NCI-H748 (cell line): ENCODE measurements around the gene MYO18B.

Experiments used
- DNase-seq: peaks from one replicate; lab custom pipeline; 2025; ENCODE audit not compliant: unreplicated experiment; lab: John Stamatoyannopoulos, UW

MYO18B gene

DNA sequence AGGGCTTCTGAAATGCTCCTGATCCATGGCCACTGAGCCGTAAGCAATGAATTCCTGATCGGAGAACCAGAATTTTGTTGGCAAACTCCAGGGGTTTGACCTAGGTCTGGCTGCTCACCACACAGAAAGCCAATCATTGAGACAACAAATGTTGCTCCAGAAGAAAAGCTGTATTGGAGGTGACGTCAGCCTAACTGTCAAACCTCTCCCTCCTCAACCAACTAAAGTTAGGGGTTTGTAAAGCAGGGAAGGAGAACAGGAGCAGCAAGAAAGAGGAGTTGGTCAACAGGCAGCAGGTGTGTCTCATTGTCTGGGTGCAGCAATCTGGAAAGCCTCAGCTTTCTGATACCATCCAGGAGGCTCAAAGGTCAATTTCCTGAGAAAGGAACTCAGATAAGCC, 293.5 kb downstream of the MYO18B start:
- DNase-seq: no peak

DNA sequence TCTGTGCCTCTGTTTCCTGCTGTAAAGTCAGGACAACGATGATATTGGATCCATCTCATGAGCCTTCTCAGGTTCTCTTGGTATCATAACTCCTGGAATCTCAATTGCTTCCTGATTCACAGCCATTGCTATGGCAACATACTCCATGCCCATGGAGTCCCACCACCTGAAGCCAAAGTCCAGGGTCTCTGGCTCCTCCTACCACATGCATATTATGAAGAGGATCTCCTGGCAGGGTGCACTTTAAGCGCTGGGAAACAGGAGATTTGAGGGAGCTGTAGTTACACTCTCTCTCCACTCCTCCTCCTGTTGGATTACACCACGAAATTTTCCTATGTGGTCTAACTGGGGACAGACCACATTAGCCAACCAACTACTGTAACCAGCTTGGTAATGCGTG, 296.4 kb downstream of the MYO18B start:
- DNase-seq: peak; percentile 16

DNA sequence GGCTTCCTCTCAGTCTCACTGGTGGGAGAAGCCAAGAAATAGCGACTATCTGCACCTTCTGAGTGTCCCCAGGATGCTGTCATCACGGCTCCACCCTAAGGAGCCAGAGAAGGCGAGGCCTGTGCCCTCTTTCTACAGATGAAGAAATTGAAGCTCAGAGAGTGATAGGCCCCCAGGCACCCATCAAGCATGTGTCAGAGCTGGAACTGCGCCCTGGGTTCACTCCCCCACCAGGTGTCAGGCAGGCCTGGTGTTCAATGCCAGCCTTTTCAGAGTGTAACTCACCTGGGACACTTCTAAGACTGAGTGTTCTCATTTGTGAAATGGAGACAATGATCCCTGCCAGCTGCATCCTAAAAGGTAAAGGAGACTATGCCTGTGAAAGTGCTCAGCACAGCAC, 299.9 kb downstream of the MYO18B start:
- DNase-seq: no peak

DNA sequence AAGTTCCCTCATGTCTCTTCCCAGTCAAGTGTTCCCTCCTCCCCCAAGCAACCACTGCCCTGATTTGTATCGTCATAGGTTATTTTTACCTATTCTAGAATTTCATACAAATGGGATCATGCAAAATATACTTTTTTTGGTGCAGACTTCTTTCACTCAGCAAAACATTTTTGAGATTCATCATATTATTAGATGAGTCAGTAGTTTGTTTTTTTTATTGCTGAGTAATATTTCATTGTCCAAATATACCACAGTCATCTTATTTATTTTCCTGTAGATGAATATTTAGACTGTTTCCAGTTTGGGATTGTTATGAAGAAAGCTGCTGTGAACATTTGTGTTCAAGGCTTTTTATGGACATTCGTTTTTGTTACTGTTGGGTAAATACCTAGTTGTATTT, 301.0 kb downstream of the MYO18B start:
- no peak for DNase-seq

GRCh38 chr22:26045051-26045450, 303.1 kb downstream of the MYO18B start:
- peak; percentile 82 for DNase-seq

DNA sequence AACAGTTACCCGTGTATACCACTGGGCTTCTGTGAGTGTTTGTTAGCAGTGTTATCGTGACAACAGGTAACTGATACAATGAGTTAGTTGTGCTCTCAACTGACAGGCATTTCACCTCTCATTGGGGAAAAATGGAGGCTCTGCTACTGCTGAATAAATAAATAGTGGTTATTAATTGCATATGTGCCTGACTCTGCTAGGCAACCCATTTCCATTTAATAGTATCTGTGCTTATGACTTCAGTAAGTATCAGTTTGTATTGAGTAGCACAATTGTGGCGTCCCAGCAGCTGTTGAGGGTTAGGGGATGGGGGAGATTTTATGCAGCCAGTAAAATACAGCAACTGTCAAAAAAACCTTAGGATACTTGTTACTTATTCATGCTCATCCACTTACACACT, 303.9 kb downstream of the MYO18B start:
- DNase-seq: peak; percentile 93

DNA sequence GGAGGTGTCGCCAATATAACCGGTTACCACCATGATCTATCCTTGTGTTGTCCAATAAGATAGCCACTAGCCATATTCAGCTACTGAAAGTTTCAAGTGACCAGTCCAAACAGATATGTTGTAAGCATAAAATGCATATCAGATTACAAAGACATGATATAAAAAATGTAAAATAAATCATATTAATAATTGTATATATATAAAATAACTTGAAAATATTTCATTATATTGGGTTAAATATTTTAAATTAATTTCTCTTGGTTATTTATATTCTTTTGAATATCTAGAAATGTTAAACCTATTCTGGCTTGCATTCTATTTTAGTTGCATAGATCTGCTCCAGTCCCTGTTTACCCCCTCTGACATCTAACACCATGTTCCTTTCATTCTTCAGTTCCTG, 305.5 kb downstream of the MYO18B start:
- no peak for DNase-seq

DNA sequence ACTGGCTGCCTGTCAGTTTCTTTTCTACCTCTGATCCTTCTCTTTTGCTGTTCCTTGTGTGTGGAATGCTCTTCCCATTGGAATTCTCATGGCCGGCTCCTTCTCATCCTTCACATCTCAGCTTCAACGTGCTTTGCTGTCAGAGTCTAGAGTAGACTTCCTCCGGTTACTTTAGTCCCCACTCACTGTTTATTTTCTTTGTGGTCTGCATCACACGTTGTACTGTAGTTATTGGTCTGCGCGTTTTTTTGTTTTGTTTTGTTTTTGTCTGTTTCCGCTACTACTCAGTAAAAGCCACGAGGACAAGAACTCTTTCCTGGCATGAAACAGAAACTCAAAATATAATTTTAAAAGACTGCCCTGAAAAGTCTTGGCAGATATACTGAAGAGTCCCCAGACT, 305.9 kb downstream of the MYO18B start:
- no peak for DNase-seq

GRCh38 chr22:26050079-26050478, 308.1 kb downstream of the MYO18B start:
- no peak for DNase-seq

DNA sequence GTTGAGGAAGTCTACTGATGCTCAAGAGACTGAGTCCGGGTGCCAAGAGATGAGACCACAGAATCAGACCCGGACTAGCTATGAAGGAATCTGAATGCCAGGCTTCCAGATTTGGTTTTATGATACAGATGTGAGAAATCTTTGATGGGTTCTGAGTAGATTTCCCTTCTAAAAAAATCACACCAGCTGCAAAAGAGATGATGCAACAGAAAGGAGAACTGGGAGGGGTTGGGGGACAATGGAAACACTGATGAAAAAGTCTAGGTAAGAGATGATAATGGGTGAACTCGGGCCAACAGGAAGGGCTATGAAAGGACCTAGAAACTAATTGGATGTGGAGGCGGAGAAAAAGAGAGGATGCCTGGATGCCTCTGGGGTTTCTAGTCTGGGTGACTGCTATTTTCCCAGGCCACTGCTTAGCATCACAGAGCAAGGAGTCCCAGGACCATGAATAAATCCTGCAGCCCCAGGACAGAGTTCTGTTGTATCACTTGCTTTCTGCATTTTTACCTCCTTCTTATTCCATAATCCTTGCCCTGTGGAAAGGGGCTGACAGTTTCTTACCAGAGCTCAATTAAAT, 311.8 kb downstream of the MYO18B start:
- DNase-seq: peak; percentile 54

DNA sequence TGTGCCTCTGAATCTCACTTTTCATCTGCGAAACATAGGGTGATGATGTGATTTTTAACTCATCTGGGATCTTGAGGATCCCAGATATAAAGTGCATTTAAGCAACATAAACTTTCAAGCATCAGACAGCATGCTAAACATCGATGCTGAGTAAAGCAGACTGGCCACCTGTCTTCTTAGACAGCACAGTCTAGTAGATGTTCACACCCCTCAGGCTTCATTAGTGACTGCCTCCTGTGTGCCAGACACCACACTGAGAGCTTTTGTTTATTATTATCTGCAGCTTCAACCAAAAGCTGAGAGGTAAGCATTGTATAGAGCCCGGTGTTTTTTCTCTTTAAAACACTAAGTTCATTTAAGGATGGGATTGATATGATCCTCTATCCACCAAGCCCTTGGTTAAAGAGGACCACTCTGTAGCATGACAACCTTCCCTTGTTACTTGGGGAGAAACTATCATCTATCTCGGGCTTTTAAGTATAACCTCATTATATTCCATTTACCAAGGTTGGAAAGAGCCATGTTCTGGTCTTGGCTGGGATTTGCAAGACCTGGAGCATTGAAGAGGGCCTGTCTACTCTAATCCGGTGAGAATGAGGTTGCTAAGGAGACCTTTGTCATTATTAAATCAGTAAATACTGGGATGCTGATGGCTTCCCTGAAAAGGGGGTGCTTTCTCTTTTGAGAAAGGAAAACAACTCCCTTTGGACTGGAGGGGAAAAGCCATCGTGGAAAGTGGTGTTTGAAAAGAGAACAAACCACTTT, 313.0 kb downstream of the MYO18B start:
- peak; percentile 76 for DNase-seq

GRCh38 chr22:26055693-26056092, 313.7 kb downstream of the MYO18B start:
- DNase-seq: no peak

DNA sequence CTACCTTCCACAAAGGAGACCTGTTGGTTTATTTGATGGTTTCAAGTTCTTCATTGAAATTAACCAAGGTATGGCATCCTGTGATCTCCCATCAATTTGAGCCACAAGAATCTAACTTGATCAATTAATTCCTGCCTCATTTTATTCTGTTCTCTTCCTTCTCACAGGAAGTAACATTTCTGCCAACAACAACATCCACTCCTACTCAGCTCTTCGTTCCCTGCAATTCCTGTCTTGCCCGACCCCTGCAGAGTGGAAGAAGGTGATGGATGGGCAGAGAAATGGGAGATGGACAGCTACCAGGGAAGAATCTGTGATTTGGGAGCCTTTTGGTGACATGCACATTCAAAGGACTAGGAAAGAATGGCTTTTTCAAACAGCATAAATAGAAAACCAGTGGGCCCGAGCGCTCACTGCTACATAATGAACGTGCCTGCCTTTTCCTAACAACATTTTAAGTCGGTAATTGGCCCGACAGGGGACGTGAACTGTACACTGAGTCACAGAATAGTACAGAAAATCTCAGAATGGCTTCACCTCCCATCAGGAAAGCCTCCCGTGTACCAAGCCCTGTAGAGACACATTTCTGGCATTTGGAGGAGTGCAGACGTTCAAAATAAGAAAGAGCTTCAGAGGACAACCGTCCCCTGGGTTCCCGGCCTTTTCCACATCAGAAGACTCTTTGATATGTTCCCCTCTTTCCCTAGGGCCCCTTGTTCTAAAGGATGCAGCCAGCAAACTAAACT, 314.6 kb downstream of the MYO18B start:
- DNase-seq: no peak

DNA sequence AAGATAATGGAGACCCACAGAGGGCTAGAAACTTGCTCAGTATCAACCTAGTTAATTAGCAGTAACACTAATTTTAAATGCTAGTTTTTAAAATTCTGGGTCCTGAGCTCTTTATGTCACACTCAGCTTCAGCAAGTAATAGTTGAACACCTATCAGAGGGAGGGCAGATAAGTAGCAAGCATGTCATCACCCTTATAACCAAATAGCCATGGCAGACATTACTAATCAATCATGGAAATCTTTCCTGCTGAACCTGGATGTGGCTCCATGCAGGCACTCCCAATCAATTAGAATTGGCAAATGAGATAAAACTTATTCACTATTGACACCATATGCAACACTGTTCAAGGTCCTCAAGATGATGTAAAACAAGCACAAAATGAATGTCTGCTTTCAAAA, 315.7 kb downstream of the MYO18B start:
- no peak for DNase-seq

GRCh38 chr22:26064048-26064447, 322.1 kb downstream of the MYO18B start:
- DNase-seq: peak; percentile 9

GRCh38 chr22:26065847-26066246, 323.9 kb downstream of the MYO18B start:
- DNase-seq: no peak

GRCh38 chr22:26066534-26066933, 324.5 kb downstream of the MYO18B start:
- DNase-seq: peak; percentile 93

DNA sequence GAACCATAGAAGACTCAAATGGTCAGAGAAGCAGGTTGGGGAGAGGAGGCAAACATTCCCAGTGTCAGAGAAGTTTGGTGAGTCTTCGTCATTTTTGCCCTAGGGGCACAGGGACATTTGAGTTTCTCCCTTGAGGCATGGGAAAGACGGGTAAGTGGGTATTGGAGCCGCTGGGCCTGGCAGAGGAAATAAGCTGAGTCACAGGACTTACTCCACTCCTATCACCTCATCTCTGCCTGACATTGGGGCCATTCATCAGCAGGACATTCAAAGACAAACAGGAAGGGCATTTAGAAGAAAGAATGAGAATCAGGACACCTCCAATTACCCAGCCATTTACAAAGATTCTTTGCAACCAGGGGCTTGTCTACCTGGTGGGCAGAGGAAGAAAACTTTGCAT, 326.6 kb downstream of the MYO18B start:
- no peak for DNase-seq

DNA sequence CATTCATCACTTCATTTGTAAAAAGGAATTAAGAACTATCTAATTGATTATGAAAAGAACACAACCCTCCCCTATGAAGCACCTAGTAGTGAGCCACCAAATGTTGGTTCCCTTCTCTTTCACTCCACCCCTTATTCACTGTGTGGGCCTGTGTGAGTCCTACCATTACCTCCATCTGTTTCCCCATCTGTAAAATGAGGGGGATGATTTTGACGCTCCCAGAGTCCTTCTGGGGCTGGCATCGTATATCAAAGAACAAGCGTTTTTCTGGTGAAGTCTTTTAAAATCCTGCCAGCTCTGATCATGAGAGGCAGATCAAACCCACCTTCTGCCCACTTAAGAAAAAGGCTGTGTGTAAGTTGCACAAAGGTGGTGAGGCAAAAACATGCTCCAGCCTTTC, 330.6 kb downstream of the MYO18B start:
- DNase-seq: no peak

- DNase-seq: no peak
These were observed 333.3 kb downstream of the MYO18B start for GRCh38 chr22:26075251-26075650.

- DNase-seq: no peak
These were observed 337.0 kb downstream of the MYO18B start for GRCh38 chr22:26079009-26079408.
